B cell (primary cell): Measurements from ENCODE around the gene SH3RF3. TPM values are rescaled to one million over a fixed set of nuclear protein-coding genes. Genes with fewer than 3 reads are reported as not detected.

Experiments used
- ATAC-seq: fragments of 200-7000 bp; cut with Tn5 transposase; one replicate; pipeline ENCODE4 v1.10.0; 2021; ENCODE audit warnings: low read depth, mild to moderate bottlenecking, moderate number of reproducible peaks, moderate library complexity
- CTCF ChIA-PET: fragments of 350-600 bp; sonication (Branson Sonifier 250); formaldehyde crosslinking; loops from one replicate; lab custom pipeline; 2021; ENCODE audit warnings: antibody characterized with exemption, inconsistent platforms; lab: Charles Lee
- POLR2A ChIA-PET: fragments of 350-600 bp; sonication (Branson Sonifier 250); formaldehyde crosslinking; loops from one replicate; lab custom pipeline; 2021; ENCODE audit warnings: antibody characterized with exemption; lab: Charles Lee
- DNase-seq: peaks from one replicate; pipeline ENCODE4 v3.0.0; 2013
- H2AFZ ChIP-seq: 2 replicates; pipeline ENCODE4 v1.6.1; 2012; ENCODE audit warnings: mild to moderate bottlenecking, low read depth, low read length; ENCODE audit not compliant: insufficient read depth, poor library complexity, severe bottlenecking
- H3K27ac ChIP-seq, 2 donors: 1 replicate in 1 of 2; 2 replicates in 1 of 2; pipeline ENCODE4 v1.5.1; 2012 to 2013; ENCODE audit warnings: low read length in 2 of 2, mild to moderate bottlenecking in 2 of 2, moderate library complexity in 1 of 2
- H3K27me3 ChIP-seq, 4 experiments: fragments of 200-600 bp in 1 of 4; sonication (generic) in 1 of 4; replicated peaks in 1 of 4; 1 replicate in 2 of 4; 2 replicates in 2 of 4; pipeline versions ENCODE4 v1.6.1 to v1.7.0; 2013 to 2016; ENCODE audit warnings: low read length in 3 of 4, mild to moderate bottlenecking in 2 of 4, mixed read lengths in 1 of 4, moderate library complexity in 1 of 4; ENCODE audit not compliant: insufficient read depth in 4 of 4, control insufficient read depth in 3 of 4; ENCODE audit errors: control extremely low read depth in 1 of 4
- H3K36me3 ChIP-seq, 2 experiments: replicated peaks in 1 of 2; 1 replicate in 1 of 2; 2 replicates in 1 of 2; pipeline versions ENCODE4 v1.6.1 to v1.7.1; 2013; ENCODE audit warnings: low read length in 1 of 2; ENCODE audit not compliant: insufficient read depth in 2 of 2, control insufficient read depth in 1 of 2; ENCODE audit errors: control extremely low read depth in 1 of 2, extremely low read depth in 1 of 2
- H3K4me1 ChIP-seq, 2 donors: fragments of 200-600 bp in 1 of 2; sonication (generic) in 1 of 2; 1 replicate in 1 of 2; 2 replicates in 1 of 2; pipeline versions ENCODE4 v1.5.1 to v1.6.1; 2013 to 2017; ENCODE audit warnings: low read length in 2 of 2; ENCODE audit not compliant: control insufficient read depth in 2 of 2, insufficient read depth in 2 of 2
- H3K4me2 ChIP-seq: replicated peaks from 2 replicates; pipeline ENCODE3; 2012; ENCODE audit warnings: mild to moderate bottlenecking, low read depth, low read length; ENCODE audit not compliant: poor library complexity, severe bottlenecking
- H3K4me3 ChIP-seq, 5 experiments: fragments of 200-600 bp in 1 of 5; sonication (generic) in 1 of 5; 1 replicate in 3 of 5; 2 replicates in 2 of 5; pipeline versions ENCODE4 v1.5.1 to v1.7.0; 2011 to 2016; ENCODE audit warnings: low read length in 4 of 5, mild to moderate bottlenecking in 4 of 5, low read depth in 2 of 5, control low read depth in 1 of 5, moderate library complexity in 1 of 5; ENCODE audit not compliant: insufficient read depth in 1 of 5; ENCODE audit errors: control extremely low read depth in 1 of 5, extremely low read depth in 1 of 5
- H3K79me2 ChIP-seq: fragments of 200-600 bp; sonication (generic); one replicate; pipeline ENCODE4 v1.6.0; 2016; ENCODE audit warnings: low read length; ENCODE audit not compliant: control insufficient read depth, insufficient read depth
- H3K9ac ChIP-seq: fragments of 200-600 bp; sonication (generic); 2 replicates; pipeline ENCODE4 v1.6.1; 2017; ENCODE audit warnings: mild to moderate bottlenecking, low read length, moderate library complexity
- H3K9me3 ChIP-seq, 3 donors: one replicate each; pipeline versions ENCODE4 v1.6.1 to v1.7.1; 2013; ENCODE audit warnings: low read length in 2 of 3; ENCODE audit not compliant: control insufficient read depth in 2 of 3, insufficient read depth in 1 of 3; ENCODE audit errors: control extremely low read depth in 1 of 3
- H4K20me1 ChIP-seq: 2 replicates; pipeline ENCODE4 v1.6.0; 2012; ENCODE audit warnings: mild to moderate bottlenecking, low read length; ENCODE audit not compliant: insufficient read depth, control insufficient read depth, poor library complexity, severe bottlenecking
- H3K27ac Mint-ChIP-seq: one replicate; pipeline ENCODE4 v1.8.0; 2021; ENCODE audit warnings: mixed read lengths
- H3K27me3 Mint-ChIP-seq: one replicate; pipeline ENCODE4 v1.8.0; 2021; ENCODE audit warnings: mixed read lengths
- H3K4me1 Mint-ChIP-seq: one replicate; pipeline ENCODE4 v1.8.0; 2021; ENCODE audit warnings: mixed read lengths
- H3K4me3 Mint-ChIP-seq: one replicate; pipeline ENCODE4 v1.8.0; 2021; ENCODE audit warnings: mixed read lengths
- H3K9me3 Mint-ChIP-seq: one replicate; pipeline ENCODE4 v1.8.0; 2022; ENCODE audit warnings: mixed read lengths; ENCODE audit not compliant: insufficient read depth
- EZH2 ChIP-seq: IDR thresholded peaks from 2 replicates; pipeline ENCODE4 v1.6.1; 2012; ENCODE audit warnings: borderline replicate concordance, low read depth, mild to moderate bottlenecking, moderate library complexity, low read length; ENCODE audit not compliant: insufficient read depth, poor library complexity, severe bottlenecking
- WGBS: methylation state at CpG from one replicate; pipeline ENCODE4 v1.1.5; 2013; ENCODE audit warnings: missing lambda C conversion rate; ENCODE audit not compliant: insufficient coverage; 5-methylcytosine and 5-hydroxymethylcytosine counted together
- intact Hi-C: fragments of 100-400 bp; cut with micrococcal nuclease; formaldehyde crosslinking; loops from one replicate; pipeline ENCODE4 v1.10.0; 2022
- polyA plus RNA-seq: library from polyadenylated mRNA; depleted of rRNA; stranded (reverse); fragments of >200 nt; gene quantifications from 2 replicates; pipeline ENCODE4 v1.2.3, GENCODE V29; 2012
- total RNA-seq, 2 donors: library from RNA; stranded (reverse); fragments of 120-200 nt in 1 of 2; gene quantifications; 1 replicate in 1 of 2; 2 replicates in 1 of 2; pipeline versions ENCODE4 v1.2.3 to v1.2.4, GENCODE V29; 2013 to 2022
- TF ChIP-seq, protein P1 (sequence below): fragments of 200-600 bp; IDR thresholded peaks from one replicate; pipeline ENCODE4 v1.8.0; 2022; ENCODE audit warnings: antibody characterized with exemption, mild to moderate bottlenecking

The SH3RF3 gene
- total and polyA plus RNA-seq, 2 donors (not counting 1 experiment from before 2014, with no cell fraction given), result 0.07 to 1.2 TPM

DNA sequence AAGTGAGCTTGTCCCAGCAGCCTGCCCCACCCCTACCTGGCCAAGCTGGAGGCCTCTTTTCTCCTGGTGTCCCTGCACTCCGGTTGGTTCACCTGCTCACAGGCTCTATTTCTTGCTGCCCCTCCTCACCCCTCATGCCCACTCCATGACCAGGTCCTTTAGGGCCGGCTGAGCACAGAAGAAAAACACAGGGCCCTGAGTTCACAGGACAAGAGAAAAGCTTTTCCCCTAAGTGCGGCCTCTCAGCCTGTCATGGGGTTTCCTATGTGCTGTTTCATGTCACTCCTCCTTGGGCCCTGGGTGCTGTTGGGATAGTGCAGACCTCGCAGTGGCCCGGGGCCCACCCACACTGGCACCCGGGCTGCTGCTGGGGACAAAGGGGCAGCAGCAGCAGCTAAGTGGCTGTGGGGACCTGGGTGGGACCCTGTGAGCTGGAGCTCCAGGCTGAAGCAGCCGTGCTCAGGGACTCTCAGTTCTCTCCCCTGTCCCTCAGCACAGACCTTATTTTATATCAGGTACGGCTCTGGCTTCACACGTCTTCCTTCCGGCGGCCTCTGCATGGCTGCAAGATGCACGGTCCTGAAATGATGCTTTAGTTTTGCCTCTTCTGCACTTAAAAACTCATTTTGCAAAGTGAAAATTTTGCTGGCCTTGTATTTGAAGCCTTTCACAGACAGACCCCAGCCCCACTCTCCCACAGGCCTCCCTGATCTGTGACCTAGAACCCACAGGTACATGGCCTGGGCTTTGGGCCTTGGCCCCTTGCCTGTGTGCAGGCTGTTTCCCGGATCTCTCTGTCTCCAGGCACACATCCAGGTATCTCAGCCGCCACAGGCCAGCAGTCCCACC lies 71.8 kb downstream of the SH3RF3 start:
- POLR2A ChIA-PET, result no interaction called here
- Mint-ChIP-seq H3K27me3 (peaks cover 4% of the 10 kb centered on the region), H3K9me3 (no peaks in the 10 kb centered on the region), H3K4me1 (peaks cover under 1% of the 10 kb centered on the region), H3K27ac (no peak overlapping the region), H3K4me3 (no peak overlapping the region)
- no peaks in the 10 kb centered on the region for H3K36me3 ChIP-seq
- H3K27ac ChIP-seq, result no peak overlapping the region
- intact Hi-C loops, result no loop called here
- peaks cover 0 to 2% of the 10 kb centered on the region in 2 donors for H3K4me1 ChIP-seq
- H3K79me2 ChIP-seq, result no peaks in the 10 kb centered on the region
- H2AFZ ChIP-seq, result no peak overlapping the region
- no peak for TF ChIP-seq EZH2
- TF ChIP-seq, protein P1, sequence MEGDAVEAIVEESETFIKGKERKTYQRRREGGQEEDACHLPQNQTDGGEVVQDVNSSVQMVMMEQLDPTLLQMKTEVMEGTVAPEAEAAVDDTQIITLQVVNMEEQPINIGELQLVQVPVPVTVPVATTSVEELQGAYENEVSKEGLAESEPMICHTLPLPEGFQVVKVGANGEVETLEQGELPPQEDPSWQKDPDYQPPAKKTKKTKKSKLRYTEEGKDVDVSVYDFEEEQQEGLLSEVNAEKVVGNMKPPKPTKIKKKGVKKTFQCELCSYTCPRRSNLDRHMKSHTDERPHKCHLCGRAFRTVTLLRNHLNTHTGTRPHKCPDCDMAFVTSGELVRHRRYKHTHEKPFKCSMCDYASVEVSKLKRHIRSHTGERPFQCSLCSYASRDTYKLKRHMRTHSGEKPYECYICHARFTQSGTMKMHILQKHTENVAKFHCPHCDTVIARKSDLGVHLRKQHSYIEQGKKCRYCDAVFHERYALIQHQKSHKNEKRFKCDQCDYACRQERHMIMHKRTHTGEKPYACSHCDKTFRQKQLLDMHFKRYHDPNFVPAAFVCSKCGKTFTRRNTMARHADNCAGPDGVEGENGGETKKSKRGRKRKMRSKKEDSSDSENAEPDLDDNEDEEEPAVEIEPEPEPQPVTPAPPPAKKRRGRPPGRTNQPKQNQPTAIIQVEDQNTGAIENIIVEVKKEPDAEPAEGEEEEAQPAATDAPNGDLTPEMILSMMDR, result no peak
- no peak for ATAC-seq
- 95% methylated on average over 14 of the region's 14 CpGs for WGBS
- H3K27me3 ChIP-seq, result no peaks in the 10 kb centered on the region
- DNase-seq, result no peak
- CTCF ChIA-PET, result no interaction called here
- H3K4me3 ChIP-seq, result no peak overlapping the region
- no peaks in the 10 kb centered on the region for H3K9me3 ChIP-seq
- H3K4me2 ChIP-seq, result no peak overlapping the region
- no peaks in the 10 kb centered on the region for H4K20me1 ChIP-seq
- H3K9ac ChIP-seq, result no peak overlapping the region
